H9 (cell line): ENCODE results near the gene NGRN. TPM values are rescaled to one million over a fixed set of nuclear protein-coding genes. Genes with fewer than 3 reads are reported as not detected.

Experiments
- DNase-seq: peaks from one replicate; pipeline ENCODE4 v3.0.0-alpha.2; 2017
- H2AFZ ChIP-seq: one replicate; pipeline ENCODE4 v1.6.1; 2013; ENCODE audit warnings: mild to moderate bottlenecking, low read length, control low read depth, moderate library complexity
- H2AK5ac ChIP-seq: 2 replicates; pipeline ENCODE4 v1.6.1; 2013; ENCODE audit warnings: low read length, control low read depth, mixed read lengths; ENCODE audit not compliant: insufficient read length
- H2BK120ac ChIP-seq: one replicate; pipeline ENCODE4 v1.6.1; 2013; ENCODE audit warnings: low read depth, mild to moderate bottlenecking, low read length, control low read depth, inconsistent platforms; ENCODE audit not compliant: poor library complexity, severe bottlenecking
- H2BK12ac ChIP-seq: 2 replicates; pipeline ENCODE4 v1.6.1; 2013; ENCODE audit warnings: low read length, control low read depth, mixed read lengths, low read depth; ENCODE audit not compliant: insufficient read length
- H2BK15ac ChIP-seq: 2 replicates; pipeline ENCODE4 v1.6.1; 2013; ENCODE audit warnings: low read depth, low read length, control low read depth
- H2BK20ac ChIP-seq: one replicate; pipeline ENCODE4 v1.6.1; 2013; ENCODE audit warnings: low read depth, mild to moderate bottlenecking, low read length, control low read depth, inconsistent platforms; ENCODE audit not compliant: poor library complexity, severe bottlenecking
- H2BK5ac ChIP-seq: 2 replicates; pipeline ENCODE4 v1.6.1; 2013; ENCODE audit warnings: low read length, control low read depth, mixed read lengths; ENCODE audit not compliant: insufficient read length
- H3K14ac ChIP-seq: 2 replicates; pipeline ENCODE4 v1.6.1; 2013; ENCODE audit warnings: low read length, control low read depth; ENCODE audit not compliant: insufficient read depth
- H3K18ac ChIP-seq: 2 replicates; pipeline ENCODE4 v1.6.1; 2013; ENCODE audit warnings: low read depth, mild to moderate bottlenecking, mixed read lengths, low read length, control low read depth; ENCODE audit not compliant: insufficient read length
- H3K23ac ChIP-seq: 2 replicates; pipeline ENCODE4 v1.6.1; 2013; ENCODE audit warnings: low read length, control low read depth, mixed read lengths, low read depth; ENCODE audit not compliant: insufficient read length
- H3K23me2 ChIP-seq: 2 replicates; pipeline ENCODE4 v1.6.1; 2013; ENCODE audit warnings: low read depth, mild to moderate bottlenecking, mixed read lengths, low read length, control low read depth; ENCODE audit not compliant: insufficient read length, poor library complexity, severe bottlenecking
- H3K27ac ChIP-seq: 2 replicates; pipeline ENCODE4 v1.5.1; 2013; ENCODE audit warnings: low read length, control low read depth, mixed read lengths, low read depth; ENCODE audit not compliant: insufficient read length
- H3K27me3 ChIP-seq: 2 replicates; pipeline ENCODE4 v1.6.1; 2013; ENCODE audit warnings: low read length, control low read depth, inconsistent platforms; ENCODE audit not compliant: insufficient read depth
- H3K4ac ChIP-seq: 2 replicates; pipeline ENCODE4 v1.6.1; 2013; ENCODE audit warnings: low read depth, mild to moderate bottlenecking, control low read depth, inconsistent platforms, low read length, moderate library complexity
- H3K4me1 ChIP-seq: 2 replicates; pipeline ENCODE4 v1.6.1; 2013; ENCODE audit warnings: low read length, control low read depth, inconsistent platforms; ENCODE audit not compliant: insufficient read depth
- H3K4me2 ChIP-seq: 2 replicates; pipeline ENCODE4 v1.6.1; 2013; ENCODE audit warnings: low read length, control low read depth, mixed read lengths; ENCODE audit not compliant: insufficient read length, insufficient read depth
- H3K56ac ChIP-seq: 2 replicates; pipeline ENCODE4 v1.6.1; 2013; ENCODE audit warnings: low read depth, mild to moderate bottlenecking, mixed read lengths, low read length, control low read depth; ENCODE audit not compliant: insufficient read length
- H3K79me1 ChIP-seq: 2 replicates; pipeline ENCODE4 v1.6.1; 2013; ENCODE audit warnings: low read depth, mild to moderate bottlenecking, moderate library complexity, low read length, control low read depth, inconsistent platforms; ENCODE audit not compliant: insufficient read depth, poor library complexity, severe bottlenecking
- H3K79me2 ChIP-seq: 2 replicates; pipeline ENCODE4 v1.6.1; 2013; ENCODE audit warnings: low read length, control low read depth, inconsistent platforms; ENCODE audit not compliant: insufficient read depth
- H3K9ac ChIP-seq: 2 replicates; pipeline ENCODE4 v1.6.1; 2013; ENCODE audit warnings: low read length, control low read depth, mixed read lengths; ENCODE audit not compliant: insufficient read length; ENCODE audit errors: extremely low read depth
- H3K9me3 ChIP-seq: one replicate; pipeline ENCODE4 v1.6.1; 2013; ENCODE audit warnings: low read depth, low read length, inconsistent platforms; ENCODE audit not compliant: control insufficient read depth
- H3T11ph ChIP-seq: one replicate; pipeline ENCODE4 v1.6.1; 2013; ENCODE audit warnings: mild to moderate bottlenecking, low read length, control low read depth, inconsistent platforms
- H4K20me1 ChIP-seq: one replicate; pipeline ENCODE4 v1.6.1; 2013; ENCODE audit not compliant: control insufficient read depth, insufficient read length, insufficient read depth
- H4K5ac ChIP-seq: 2 replicates; pipeline ENCODE4 v1.6.1; 2013; ENCODE audit warnings: low read depth, mild to moderate bottlenecking, mixed read lengths, low read length, control low read depth; ENCODE audit not compliant: insufficient read length
- H4K8ac ChIP-seq: replicated peaks from 2 replicates; pipeline ENCODE4 v1.6.1; 2013; ENCODE audit warnings: low read length, control low read depth, mixed read lengths, low read depth; ENCODE audit not compliant: insufficient read length
- H4K91ac ChIP-seq: 2 replicates; pipeline ENCODE4 v1.6.1; 2013; ENCODE audit warnings: low read depth, mild to moderate bottlenecking, moderate library complexity, mixed read lengths, low read length, control low read depth; ENCODE audit not compliant: insufficient read length
- H3K27ac Mint-ChIP-seq, 3 experiments: 2 replicates in 2 of 3; 3 replicates in 1 of 3; pipeline ENCODE4 v1.8.0; 2020 to 2021; ENCODE audit warnings: mixed read lengths in 3 of 3, mild to moderate bottlenecking in 1 of 3, moderate library complexity in 1 of 3
- H3K27me3 Mint-ChIP-seq: 2 replicates; pipeline ENCODE4 v1.8.0; 2021; ENCODE audit warnings: low read depth, mild to moderate bottlenecking, moderate library complexity, mixed read lengths
- H3K36me3 Mint-ChIP-seq, 3 experiments: 2 replicates in 2 of 3; 3 replicates in 1 of 3; pipeline ENCODE4 v1.8.0; 2020 to 2021; ENCODE audit warnings: low read depth in 3 of 3, mixed read lengths in 3 of 3; ENCODE audit not compliant: insufficient read depth in 1 of 3
- H3K4me1 Mint-ChIP-seq, 2 experiments: 2 replicates each; pipeline ENCODE4 v1.8.0; 2020; ENCODE audit warnings: mixed read lengths in 2 of 2
- H3K4me3 Mint-ChIP-seq, 2 experiments: 2 replicates in 1 of 2; 3 replicates in 1 of 2; pipeline ENCODE4 v1.8.0; 2020 to 2021; ENCODE audit warnings: mild to moderate bottlenecking in 2 of 2, mixed read lengths in 2 of 2, moderate library complexity in 1 of 2
- H3K9me3 Mint-ChIP-seq, 2 experiments: 2 replicates in 1 of 2; 3 replicates in 1 of 2; pipeline ENCODE4 v1.8.0; 2020; ENCODE audit warnings: mild to moderate bottlenecking in 2 of 2, mixed read lengths in 2 of 2, moderate library complexity in 1 of 2
- WGBS: extraction: QIAGEN DNeasy Blood & Tissue Kit; methylation state at CpG from one replicate; pipeline ENCODE4 v1.1.7; 2013; ENCODE audit warnings: missing lambda C conversion rate, low lambda C conversion rate, mixed read lengths; ENCODE audit not compliant: insufficient read length; ENCODE audit errors: extremely low coverage; 5-methylcytosine and 5-hydroxymethylcytosine counted together
- total RNA-seq: library from RNA; stranded (reverse); gene quantifications from 2 replicates; pipeline ENCODE4 v1.2.1, GENCODE V29; 2021
- TF ChIP-seq, protein P1 (sequence below): fragments of 200-600 bp; sonication (generic); conservative IDR thresholded peaks from 3 replicates; pipeline ENCODE4 v1.8.0; 2021; ENCODE audit warnings: antibody characterized with exemption, mild to moderate bottlenecking

Gene NGRN
- total RNA-seq, 1 experiment from 2014 or later, result 79.2 TPM

DNA sequence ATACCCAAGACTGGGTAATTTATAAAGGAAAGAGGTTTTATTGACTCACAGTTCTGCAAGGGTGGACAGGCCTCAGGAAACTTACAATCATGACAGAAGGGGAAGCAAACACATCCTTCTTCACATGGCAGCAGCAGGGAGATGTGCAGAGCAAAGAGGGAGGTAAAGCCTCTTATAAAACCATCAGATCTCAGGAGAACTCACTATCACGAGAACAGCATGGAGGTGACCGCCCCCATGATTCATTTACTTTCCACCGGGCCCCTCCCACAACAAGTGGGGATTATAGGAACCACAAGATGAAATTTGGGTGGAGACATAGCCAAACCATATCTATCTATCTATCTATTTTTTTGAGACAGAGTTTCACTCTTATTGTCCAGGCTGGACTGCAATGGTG lies 26.1 kb upstream of the NGRN start:
- H2AFZ ChIP-seq, result no peak overlapping the region
- H3K4me2 ChIP-seq, result no peak overlapping the region
- peaks cover 7% of the 10 kb centered on the region in 2 experiments for H3K4me1 Mint-ChIP-seq
- no peak overlapping the region for H3T11ph ChIP-seq
- DNase-seq, result no peak
- no peak overlapping the region for H4K8ac ChIP-seq
- H3K27me3 ChIP-seq, result no peaks in the 10 kb centered on the region
- H3K79me2 ChIP-seq, result no peaks in the 10 kb centered on the region
- no peaks in the 10 kb centered on the region; the same call in 1 of the 2 replicates for H3K4me1 ChIP-seq
- no peak overlapping the region for H2BK5ac ChIP-seq
- H4K20me1 ChIP-seq, result no peaks in the 10 kb centered on the region
- H3K9me3 ChIP-seq, result no peaks in the 10 kb centered on the region
- peaks cover 3% of the 10 kb centered on the region for H3K23me2 ChIP-seq
- H3K9ac ChIP-seq, result no peak overlapping the region
- H3K9me3 Mint-ChIP-seq, result no peaks in the 10 kb centered on the region
- no peak overlapping the region for H3K27ac ChIP-seq
- H4K91ac ChIP-seq, result no peak overlapping the region
- no peak overlapping the region for H4K5ac ChIP-seq
- no peak overlapping the region for H2BK20ac ChIP-seq
- no peak overlapping the region for H2AK5ac ChIP-seq
- WGBS, result no CpG with 5 or more reads among the region's 3 CpGs
- no peak overlapping the region for H3K56ac ChIP-seq
- H2BK120ac ChIP-seq, result no peak overlapping the region
- TF ChIP-seq, protein P1, sequence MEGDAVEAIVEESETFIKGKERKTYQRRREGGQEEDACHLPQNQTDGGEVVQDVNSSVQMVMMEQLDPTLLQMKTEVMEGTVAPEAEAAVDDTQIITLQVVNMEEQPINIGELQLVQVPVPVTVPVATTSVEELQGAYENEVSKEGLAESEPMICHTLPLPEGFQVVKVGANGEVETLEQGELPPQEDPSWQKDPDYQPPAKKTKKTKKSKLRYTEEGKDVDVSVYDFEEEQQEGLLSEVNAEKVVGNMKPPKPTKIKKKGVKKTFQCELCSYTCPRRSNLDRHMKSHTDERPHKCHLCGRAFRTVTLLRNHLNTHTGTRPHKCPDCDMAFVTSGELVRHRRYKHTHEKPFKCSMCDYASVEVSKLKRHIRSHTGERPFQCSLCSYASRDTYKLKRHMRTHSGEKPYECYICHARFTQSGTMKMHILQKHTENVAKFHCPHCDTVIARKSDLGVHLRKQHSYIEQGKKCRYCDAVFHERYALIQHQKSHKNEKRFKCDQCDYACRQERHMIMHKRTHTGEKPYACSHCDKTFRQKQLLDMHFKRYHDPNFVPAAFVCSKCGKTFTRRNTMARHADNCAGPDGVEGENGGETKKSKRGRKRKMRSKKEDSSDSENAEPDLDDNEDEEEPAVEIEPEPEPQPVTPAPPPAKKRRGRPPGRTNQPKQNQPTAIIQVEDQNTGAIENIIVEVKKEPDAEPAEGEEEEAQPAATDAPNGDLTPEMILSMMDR, result no peak
- H3K27ac Mint-ChIP-seq, result no peak overlapping the region
- H2BK15ac ChIP-seq, result no peak overlapping the region
- no peaks in the 10 kb centered on the region for H3K27me3 Mint-ChIP-seq
- no peak overlapping the region for H3K18ac ChIP-seq
- no peak overlapping the region for H3K23ac ChIP-seq
- H3K36me3 Mint-ChIP-seq, result peaks cover 4 to 12% (median 12%) of the 10 kb centered on the region in 3 experiments; a peak in 6 of 7 replicates
- H3K4ac ChIP-seq, result no peak overlapping the region
- no peak overlapping the region for H2BK12ac ChIP-seq
- no peak overlapping the region for H3K4me3 Mint-ChIP-seq
- no peaks in the 10 kb centered on the region for H3K79me1 ChIP-seq
- no peak overlapping the region for H3K14ac ChIP-seq
